SKM-1 treated with dmso at 0.1 percent for 144 hours (cell line): ENCODE data around the gene CACHD1.
"Not testable (repeated sequence)": the region's sequence is repeated elsewhere in the genome, so short reads cannot be mapped to it uniquely, and the experiment has no call there.

Experiments used
- DNase-seq: peaks from one replicate; lab custom pipeline; 2025; ENCODE audit not compliant: unreplicated experiment; lab: John Stamatoyannopoulos, UW

The CACHD1 gene

DNA sequence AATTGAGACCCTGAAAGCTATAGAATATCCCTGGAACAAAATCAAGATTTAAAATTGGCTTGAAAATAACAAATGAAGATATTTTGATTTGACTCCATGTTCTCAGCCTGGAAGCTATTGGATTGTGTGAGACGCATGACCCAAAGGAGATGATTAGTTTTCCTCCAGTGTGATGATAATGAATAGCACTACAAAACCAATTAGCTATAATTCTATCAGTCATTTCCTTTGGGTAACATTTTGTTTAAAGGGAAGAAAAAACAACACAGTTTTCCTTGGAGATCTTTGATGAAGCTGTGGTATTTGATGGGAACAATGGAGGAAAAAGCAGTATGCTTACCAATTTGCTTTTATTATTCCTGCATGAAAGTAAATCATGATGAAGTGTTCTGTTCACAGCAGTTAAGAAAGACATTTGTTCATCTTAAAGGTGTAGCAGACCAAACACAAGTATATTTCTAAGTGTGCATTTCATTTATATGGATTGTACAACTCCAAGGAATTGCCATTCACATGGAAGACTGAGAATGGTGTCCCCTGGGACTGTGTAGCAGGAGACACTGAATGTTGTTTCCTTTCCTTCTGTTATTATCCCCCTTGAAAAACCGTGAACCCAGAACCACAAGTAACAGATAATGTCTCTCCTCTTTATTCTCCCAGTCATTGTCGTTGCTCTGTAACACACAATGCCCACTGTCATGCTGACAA, 111.4 kb downstream of the CACHD1 start:
- DNase-seq = no peak

DNA sequence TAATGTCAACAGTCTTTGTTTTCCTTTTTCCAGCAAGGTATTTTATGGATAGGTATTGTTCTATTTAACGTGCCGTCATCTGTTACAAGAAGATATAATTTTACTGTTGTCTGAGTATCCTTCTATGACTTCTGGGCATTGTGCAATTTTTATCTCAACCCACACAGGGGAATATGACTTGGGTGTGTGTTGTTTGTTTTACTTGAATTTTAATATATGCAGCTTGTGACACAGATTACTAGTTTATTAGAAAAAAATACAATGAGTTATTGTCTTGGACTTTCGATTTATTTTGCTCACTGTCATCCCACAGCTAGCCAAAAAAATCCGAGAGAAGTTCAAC, 111.9 kb downstream of the CACHD1 start:
- DNase-seq = no peak

DNA sequence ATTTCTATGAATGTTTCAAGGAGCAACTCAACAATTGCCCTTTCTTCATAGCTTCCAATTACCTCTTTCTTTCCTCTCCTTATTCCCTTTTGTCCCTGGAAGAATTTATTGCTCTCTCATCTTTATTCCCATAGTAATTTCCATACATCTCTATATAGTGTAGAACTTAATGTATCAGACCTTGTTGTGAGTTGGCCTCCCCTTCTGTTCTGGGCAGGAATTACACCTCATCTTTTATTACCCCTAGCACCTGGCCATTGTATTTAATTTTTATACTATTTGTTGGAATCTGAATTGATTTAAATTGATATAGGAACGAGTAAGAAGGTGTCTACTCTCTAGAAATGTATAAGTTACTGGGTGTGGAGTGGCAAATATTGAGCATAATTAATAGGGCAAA, 114.5 kb downstream of the CACHD1 start:
- no peak for DNase-seq

DNA sequence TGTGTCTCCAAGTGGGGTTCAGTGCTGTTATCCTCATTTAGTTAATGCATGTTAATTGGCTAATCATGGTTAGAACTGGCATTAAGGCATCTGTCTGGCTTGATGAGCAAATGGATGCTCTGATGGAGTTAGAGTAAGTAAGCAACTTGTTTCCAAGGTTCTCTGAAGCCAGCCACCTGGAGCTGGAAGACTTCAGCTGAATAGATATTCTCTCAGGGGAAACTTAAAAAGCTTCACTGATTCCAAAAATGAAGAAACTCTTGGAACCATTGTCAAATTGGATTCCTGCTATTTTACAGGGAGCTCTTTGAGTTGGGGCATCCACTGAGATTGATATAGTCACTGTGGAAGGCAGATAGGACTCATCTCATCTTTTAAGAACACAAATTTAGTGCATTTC, 118.9 kb downstream of the CACHD1 start:
- DNase-seq = no peak

DNA sequence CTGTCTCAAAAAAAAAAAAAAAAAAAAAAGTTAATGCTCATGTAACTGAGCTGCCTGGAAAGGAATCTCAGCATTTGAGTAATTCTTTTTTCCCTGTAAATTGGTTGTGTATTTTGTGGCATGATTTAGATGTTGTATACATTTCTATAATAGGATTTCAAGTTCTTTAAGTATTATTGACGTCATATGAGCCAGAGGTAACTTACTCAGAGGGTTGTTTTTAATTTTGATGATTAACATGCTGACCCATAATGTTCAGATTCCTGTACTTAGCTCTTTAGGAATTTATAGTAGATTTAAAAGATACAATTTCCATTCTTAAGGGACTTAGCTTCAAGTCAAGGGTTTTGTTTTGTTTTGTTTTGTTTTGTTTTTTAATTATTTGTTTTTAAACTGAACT, 120.4 kb downstream of the CACHD1 start:
- no peak for DNase-seq

DNA sequence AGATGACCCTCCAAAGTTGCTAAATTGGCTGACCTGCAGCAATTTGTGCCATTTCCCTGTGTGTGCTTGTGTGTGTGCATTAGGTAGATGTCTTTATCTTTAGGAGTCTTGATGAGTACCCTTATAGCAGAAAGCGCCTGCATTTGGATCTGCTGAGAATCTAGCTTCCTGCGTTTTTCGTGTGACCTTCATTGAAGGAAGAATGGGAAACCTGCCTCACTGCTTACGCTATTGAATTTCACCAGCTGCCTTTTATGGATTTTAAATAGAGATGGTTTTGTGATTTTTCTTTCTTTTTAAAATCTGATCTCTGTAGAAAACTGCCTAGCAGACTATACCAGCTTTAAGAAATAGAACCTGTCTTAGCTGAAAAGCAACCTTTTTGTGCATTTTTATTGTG, 124.5 kb downstream of the CACHD1 start:
- no peak for DNase-seq

DNA sequence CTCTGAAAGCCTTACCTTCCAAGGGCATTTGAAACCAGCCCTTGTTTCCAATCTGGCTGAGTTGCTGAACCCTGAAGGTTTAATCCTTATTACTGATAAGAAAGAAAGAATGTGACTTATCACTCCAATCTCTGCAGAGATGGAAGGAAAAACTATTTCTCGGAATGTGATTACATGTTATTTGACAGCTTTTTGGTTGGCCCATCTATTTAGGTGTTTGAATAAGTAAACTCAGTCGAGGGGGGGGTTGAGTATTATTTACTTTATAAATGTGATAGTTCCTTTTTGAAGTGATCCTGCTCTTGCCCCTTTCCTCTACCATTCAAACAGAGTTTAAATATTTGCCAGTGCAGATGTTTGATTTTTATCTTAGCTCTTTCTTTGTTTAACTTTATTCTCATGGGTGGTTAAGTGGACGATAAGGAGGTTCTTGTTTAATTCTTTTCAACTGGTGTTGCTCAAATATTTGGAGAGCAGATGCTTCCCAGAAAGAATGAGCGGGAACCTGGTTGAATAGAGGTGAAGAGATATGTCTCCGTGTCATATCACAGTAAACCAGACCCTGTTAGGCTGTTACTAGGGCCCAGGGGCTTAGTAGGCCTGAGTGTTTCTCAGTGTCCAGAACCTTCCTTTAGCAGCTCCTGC, 126.1 kb downstream of the CACHD1 start:
- no peak for DNase-seq

DNA sequence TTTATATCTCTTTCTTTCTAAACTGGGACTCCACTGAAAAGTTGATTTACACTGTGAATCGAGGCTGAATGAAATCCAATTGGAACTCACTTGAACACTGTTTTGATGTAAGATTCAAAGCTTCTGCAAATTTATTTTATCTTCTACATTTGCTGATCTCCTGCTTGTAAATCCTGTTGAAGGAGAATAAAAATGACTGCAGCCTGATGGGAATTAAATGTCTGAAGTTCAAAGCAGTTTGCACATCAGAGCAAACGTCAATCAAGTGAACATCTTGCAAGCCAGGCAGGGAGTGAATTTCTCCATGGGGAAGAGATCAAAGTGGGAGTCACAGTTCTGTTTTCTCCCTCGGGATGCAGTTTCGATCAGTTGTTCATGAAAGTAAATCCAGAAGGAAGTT, 127.2 kb downstream of the CACHD1 start:
- DNase-seq = no peak

DNA sequence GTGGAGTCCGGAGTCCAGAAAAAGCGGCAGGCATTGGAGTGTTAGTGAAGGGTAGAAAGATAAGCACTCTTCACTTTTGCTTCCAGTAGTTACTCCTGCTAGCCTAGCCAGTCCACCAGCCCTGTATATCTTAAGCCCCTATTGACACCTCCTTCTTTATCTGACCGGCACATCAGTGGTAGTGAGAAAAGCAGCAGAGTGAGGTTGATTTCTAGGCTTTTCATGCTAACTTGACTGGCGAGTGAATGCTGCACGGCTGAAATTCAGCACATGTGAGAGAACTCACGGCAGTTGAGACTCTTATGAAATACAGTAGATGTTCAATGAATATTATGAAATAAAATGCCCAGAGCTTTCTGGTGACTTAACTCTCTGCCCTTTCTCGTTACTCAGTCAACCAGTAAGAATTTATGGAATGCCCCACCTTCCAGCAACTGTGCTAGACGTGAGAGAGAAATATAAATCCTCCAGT, 128.2 kb downstream of the CACHD1 start:
- no peak for DNase-seq

DNA sequence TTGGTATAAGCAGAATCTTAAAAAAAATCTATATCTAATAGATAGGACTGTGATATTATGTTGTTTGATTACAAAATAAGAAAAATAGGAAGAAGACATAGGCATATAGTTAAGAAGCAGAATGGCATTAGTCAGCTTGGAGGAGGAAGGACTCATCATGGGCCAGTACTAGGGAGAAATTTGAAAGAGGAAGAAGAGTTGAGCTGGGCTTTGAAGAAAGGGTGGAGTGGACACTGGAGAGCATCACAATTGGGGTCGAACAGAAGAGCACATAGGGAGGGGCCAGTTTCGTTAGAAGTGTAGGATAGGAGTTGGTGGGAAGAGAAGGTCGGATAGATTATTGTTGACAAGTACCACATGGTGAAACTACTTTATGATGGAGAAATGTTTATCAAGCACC, 129.3 kb downstream of the CACHD1 start:
- no peak for DNase-seq

DNA sequence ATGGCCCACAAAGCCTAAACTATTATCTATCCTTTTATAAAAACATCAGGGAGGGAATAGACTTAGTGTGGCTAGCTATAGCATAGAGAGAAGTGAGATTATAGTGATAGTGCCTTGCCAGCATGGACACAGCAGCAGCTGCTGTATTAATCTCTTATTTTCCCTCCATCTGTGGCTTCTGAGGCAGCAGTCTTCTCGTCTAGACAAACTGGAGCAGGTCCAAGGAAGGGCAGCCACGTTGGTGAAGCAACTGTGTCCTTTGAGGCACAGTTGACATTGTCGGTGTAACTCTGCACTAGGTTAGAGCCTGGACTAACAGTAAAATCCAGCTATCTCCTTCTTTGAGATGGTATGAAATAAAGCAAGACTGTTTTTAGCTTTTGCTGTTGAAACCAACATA, 131.3 kb downstream of the CACHD1 start:
- no peak for DNase-seq

DNA sequence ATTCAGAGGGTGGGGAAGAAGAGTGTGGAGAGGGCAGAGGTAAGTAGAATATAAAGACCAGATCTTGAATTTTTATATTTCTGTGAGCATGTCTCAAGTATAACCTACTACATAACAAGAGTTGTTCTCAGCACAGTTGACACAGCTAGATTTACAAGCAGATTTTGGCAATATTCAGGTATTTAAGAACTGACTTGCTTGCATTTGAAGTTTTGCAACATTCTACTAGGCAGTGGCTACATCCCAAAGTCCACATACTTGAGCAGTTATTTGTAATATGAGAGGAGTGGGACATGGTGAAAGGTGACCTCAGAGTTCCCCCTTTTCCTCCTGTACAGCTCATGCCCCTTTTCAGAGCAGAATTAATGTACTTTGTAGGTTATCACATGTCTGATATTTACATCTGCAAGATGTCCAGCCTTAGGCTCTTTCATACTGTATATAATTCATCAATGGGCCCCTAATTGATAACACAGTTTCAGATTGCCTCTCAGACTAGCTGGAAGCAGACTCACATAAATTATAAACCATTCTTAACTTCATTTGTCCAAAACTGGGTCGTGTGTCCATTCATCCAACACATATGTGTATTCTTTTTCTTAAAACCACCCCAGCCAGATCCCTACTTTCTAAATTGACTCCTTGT, 138.2 kb downstream of the CACHD1 start:
- no peak for DNase-seq

DNA sequence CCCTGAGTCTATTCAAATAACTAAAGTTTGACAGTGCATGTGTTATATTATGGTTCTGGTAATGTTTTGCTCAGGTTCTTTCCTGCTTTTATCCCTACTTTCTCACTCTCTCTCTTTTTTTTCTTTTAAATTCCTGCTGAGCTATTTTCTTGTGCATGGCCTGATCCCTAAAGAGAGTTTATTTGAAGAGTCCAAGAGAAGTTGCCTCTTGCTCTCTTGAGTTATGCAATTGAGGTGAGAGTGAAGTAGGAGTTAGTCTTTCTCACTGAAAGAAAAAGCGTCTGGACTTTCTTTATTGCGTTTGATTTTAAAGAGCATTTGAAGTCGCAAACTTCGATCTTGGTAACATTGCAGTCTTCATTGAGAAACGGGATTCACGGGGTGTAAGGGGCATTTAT, 138.7 kb downstream of the CACHD1 start:
- DNase-seq = no peak

DNA sequence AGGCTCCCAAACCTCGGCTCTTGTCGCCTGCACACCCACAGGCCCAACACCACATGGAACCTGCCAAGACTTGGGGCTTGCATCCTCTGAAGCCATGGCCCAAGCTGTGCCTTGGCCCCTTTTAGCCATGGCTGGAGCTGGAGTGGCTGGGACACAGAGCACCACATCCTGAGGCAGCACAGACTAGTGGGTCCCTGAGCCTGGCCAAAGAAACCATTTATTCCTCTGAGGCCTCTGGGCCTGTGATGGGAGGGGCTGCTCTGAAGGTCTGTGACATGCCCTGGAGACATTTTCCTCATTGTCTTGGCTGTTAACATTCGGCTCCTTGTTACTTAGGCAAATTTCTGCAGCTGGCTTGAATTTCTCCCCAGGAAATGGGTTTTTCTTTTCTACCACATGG, 141.0 kb downstream of the CACHD1 start:
- not testable (repeated sequence) for DNase-seq

DNA sequence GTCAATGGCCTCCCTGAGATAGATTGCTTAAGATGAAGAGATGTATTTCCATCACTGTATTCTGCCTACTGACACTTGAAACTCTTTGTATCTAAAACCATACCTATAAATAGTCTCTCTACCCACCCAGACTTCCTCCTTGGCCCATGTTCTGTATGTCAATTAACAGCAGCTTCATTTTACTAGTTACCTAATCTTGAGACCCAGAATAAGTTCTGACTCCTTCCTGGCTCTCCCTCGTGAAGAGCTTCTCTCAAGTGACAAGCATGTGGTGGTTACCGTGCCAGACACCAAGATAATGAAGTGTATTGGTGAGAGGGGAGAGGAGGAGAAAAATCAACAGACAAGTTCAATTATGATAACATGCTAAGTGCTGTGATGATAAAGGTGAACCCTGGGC, 146.1 kb downstream of the CACHD1 start:
- DNase-seq = no peak

DNA sequence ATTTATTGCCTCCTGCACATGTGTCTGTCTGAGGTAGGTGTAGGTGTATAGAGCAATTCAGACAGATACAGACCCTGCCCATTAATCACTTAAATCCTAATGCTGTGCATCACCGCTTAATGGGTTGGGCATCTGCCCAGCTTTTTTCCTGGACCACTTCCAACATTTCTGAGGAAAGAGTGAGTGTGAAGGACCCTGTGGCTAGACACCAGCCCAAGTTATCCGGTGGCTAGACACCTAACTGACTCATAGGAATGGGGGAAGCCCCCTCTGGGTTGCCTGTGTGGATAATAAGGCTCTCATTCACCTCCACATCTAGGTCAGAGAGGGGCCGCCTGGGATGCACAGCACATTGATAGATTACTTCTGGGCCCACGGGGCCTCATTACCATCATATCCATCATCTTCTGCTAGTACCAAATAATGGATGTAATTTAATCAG, 153.8 kb downstream of the CACHD1 start:
- DNase-seq = no peak

DNA sequence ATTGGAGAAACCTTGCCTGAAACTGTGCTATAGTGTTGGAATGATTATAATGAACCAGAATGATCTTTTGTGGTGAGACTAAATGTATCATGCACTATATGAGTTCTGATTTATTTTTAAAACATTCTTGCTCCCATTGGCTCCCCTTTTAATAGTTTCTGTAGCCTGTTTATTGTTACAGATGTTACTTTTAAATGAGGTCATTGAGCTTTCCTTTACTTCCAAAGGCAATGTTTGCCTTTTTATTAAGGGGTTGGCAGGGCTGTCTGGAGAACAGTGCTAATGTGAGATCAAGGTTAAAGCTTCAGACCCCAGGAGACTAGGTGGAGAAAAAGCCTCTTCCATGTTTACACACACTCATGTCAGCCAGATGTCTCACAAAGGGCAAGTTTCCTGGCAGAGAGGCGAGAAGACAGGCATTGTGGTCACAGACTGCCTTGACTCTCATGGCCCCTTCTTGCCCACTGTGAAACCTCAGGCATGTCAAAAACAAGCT, 154.3 kb downstream of the CACHD1 start:
- no peak for DNase-seq

DNA sequence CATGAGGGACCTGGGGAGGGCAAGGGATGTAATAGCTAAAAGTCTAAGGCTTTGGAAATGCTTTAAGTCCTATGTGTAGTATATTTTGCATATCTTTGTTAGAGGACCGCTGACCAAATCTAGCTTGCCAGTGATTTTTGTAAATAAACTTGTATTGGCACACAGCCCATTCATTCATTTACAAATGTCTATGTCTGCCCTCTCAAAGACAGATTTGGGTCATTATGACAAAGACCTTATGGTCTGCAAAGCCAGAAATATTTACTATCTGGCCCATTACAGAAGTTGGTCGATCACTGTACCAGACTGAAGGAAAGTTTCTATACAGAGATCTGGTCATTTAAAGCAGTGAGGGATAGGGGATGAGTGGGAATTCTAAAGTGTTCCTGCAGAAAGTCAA, 154.9 kb downstream of the CACHD1 start:
- DNase-seq = no peak

DNA sequence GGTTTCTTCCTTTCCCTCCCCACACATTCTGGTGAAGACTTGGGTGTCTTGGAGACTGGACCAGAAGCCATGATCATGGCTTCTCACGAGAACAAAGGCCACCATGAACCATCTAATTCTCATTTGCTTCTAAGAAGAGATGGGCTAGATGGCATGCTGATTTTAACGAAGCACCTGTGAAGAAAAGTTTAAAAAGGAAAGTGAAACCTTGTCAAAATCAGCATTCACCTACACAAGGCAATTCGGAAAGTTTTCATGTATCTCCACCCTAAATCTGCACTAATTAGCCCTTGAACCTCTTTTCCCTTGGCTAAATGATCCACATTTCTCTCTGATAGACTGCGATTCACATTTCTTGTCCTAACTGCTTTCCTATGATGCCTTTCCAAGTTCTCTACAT, 160.7 kb downstream of the CACHD1 start:
- no peak for DNase-seq

DNA sequence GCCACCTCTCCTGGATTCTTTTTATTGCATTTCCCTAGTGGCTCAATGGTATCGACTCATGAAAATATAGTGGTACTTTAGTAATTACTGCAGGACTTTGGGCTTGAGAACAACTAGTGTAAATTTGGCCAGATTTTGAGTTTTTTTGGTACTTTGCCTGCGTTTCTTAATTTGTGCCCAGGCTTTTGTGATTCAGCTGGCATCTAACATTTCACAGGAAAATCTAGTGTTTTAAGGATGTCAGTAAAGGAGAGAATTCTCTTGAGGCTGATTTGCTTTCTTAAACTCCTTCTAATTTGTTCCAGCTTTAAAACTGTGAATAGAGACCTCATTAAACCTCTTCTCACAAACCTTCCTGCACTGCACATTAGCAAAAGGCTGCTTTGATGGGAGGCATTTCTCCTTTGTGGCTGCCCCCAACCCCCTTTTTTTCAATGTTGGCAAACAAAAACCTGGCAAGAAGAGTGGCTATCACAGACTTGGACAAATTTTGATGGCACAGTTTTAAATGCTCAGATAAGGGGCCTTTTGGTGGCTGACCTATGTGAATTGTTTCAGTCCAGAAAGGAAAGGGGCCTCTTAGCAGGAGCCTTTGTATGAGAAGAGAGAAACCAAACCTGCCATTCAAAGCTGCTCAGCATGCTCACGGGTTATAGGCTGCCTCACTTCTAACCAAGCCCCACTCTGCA, 161.6 kb downstream of the CACHD1 start:
- no peak for DNase-seq

DNA sequence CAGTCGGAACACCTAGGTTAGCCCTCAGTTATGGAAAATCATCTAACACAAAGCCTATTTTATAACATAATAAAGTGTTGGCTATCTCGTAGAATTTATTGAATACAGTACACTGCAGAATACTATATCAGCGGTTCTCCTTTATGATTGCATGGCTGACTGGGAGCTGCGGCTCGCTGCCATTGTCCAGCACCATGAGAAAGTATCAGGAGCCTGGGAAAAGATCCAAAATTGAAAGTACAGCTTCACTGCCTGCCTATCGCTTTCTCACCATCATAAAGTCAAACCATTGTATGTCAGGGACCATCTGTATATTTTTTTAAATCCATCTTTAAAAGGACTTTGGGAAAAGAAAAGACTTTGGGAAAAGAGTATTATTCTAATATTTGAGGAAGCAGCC, 163.0 kb downstream of the CACHD1 start:
- DNase-seq = no peak

DNA sequence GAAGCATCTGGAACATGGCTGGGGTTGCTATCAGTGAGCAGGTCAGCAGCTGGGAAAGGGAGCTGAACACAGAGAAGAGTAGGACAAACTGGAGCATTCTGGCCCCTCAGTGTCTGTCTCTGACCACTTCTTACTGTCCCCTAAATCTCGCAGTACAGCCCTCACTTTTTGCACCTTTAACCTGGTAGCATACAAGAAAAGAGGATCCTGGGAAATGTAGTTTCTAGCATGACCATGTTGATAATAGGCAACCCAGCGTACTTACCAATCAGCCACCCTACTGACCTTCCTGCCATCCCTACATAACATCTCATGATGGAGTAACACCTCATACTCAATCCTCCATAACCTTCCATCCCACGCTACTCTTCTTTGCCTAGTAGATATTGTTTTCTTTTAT, 175.8 kb downstream of the CACHD1 start:
- no peak for DNase-seq
